ENCODE results near the gene KCNH1. TPM values are rescaled to one million over a fixed set of nuclear protein-coding genes. Genes with fewer than 3 reads are reported as not detected.

Gene KCNH1
- polyA plus RNA-seq, 2 donors, result 0.06 to 0.08 TPM

DNA sequence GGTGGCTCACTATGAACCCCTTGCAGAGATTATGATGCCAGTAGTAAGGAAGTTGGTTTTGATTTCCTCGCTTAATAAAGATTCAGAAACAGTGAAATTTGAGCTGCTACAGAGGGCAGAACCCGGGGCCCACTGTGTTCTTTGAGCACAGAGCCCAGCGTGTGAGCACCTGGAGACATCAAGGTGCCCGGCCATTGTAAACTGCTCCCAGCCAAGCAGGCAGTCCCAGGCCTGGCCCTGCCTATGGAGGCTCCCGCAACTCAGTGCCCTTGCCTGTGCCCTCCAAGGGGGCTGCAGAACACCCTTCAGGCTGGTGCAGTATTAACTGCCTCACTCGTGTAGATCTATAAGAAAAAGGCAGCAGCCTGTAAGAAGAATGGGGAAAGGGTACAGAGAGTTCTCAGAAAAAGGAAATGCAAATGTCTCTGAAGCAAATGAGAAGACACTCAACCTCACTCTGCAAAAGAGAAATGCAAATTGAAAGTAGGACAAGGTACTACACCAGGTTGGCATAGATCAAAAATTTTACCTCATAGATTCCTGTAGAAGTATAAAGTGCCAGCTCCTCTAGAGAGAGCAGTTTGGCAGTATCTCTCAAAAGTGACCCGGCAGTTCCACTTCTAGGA is 481.5 kb downstream of the KCNH1 start:
- no peaks in the 10 kb centered on the region for H3K4me1 ChIP-seq (ENCODE audit: control insufficient read depth in 2 of 2, insufficient read depth in 2 of 2, low read length in 1 of 2)
- no peak overlapping the region for H3K4me3 ChIP-seq (ENCODE audit: low read depth in 1 of 2, low read length in 2 of 2)
- WGBS, 2 donors, result 87 to 93% methylated on average over 7 of the region's 7 CpGs
- no peak overlapping the region for H3K27ac ChIP-seq (ENCODE audit: low read depth in 2 of 2, low read length in 1 of 2)
- H3K36me3 ChIP-seq (ENCODE audit: control insufficient read depth in 2 of 2, insufficient read depth in 2 of 2, low read length in 1 of 2), result no peaks in the 10 kb centered on the region
- H3K9me3 ChIP-seq (ENCODE audit: control insufficient read depth in 2 of 2, insufficient read depth in 1 of 2, low read depth in 1 of 2, low read length in 1 of 2), result peaks cover 0 to 3% of the 10 kb centered on the region in 2 donors
- no peaks in the 10 kb centered on the region for H3K27me3 ChIP-seq (ENCODE audit: control insufficient read depth in 1 of 2, insufficient read depth in 2 of 2, low read length in 2 of 2)

DNA sequence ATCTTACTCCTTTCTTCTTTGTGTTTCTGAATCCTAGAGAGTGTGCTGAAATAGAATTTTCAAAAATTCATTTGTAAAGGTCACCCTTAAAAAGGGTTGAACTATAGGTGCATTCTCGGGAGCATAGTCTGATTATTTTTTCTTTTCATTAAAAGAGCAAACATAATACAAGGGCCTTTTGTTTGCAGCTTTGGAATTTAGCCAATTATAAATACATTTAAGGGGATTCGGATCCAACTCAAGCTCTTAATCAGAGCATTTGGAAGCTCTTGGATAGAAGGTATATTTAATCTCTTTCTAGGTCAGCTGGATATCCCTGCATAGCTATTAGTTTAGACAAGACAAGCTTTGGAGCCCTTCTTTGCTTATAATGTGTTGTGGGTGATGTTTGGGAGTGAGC is 483.5 kb downstream of the KCNH1 start:
- Histone ChIP-seq H3K4me1 (ENCODE audit: control insufficient read depth in 2 of 2, insufficient read depth in 2 of 2, low read length in 1 of 2) (no peaks in the 10 kb centered on the region), H3K9me3 (ENCODE audit: control insufficient read depth in 2 of 2, insufficient read depth in 1 of 2, low read depth in 1 of 2, low read length in 1 of 2) (no peaks in the 10 kb centered on the region), H3K27ac (ENCODE audit: low read depth in 2 of 2, low read length in 1 of 2) (no peak overlapping the region), H3K27me3 (ENCODE audit: control insufficient read depth in 1 of 2, insufficient read depth in 2 of 2, low read length in 2 of 2) (no peaks in the 10 kb centered on the region), H3K36me3 (ENCODE audit: control insufficient read depth in 2 of 2, insufficient read depth in 2 of 2, low read length in 1 of 2) (no peaks in the 10 kb centered on the region), H3K4me3 (ENCODE audit: low read depth in 1 of 2, low read length in 2 of 2) (no peak overlapping the region)
- WGBS, 2 donors, result 47 to 66% methylated on average over 2 of the region's 2 CpGs

DNA sequence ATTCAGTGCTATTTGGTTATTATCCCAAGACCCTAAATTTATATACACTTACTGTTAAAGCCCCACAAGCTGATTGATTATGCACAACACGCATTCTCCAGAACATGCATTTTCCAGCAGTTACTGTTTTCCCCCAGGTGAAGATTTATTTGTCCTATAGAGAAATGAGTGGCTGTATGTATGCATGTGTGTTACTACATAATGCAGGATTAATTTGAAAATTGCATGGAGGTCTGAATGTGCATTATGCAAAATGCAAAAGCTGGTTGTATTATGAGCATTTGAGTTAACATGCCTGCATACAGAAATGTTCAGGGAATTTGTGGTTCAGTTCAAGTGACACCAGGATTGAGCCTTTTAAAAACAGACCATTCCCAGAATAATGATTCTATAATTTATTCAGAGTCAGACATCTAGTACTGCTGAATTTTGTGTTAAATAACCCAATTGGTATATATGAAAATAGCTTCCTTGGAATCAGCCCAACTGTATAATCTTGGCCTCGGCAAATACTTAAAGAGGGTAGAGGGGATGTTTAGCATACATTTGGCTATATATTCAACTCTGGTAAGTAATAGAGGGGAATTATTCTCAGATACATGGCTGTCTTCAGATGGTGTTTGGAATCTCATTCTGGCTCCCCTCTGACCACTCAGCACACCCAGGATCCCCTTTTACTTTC is 485.2 kb downstream of the KCNH1 start:
- Histone ChIP-seq H3K27me3 (ENCODE audit: control insufficient read depth in 1 of 2, insufficient read depth in 2 of 2, low read length in 2 of 2) (no peaks in the 10 kb centered on the region), H3K9me3 (ENCODE audit: control insufficient read depth in 2 of 2, insufficient read depth in 1 of 2, low read depth in 1 of 2, low read length in 1 of 2) (no peaks in the 10 kb centered on the region), H3K4me3 (ENCODE audit: low read depth in 1 of 2, low read length in 2 of 2) (no peak overlapping the region), H3K36me3 (ENCODE audit: control insufficient read depth in 2 of 2, insufficient read depth in 2 of 2, low read length in 1 of 2) (no peaks in the 10 kb centered on the region), H3K27ac (ENCODE audit: low read depth in 2 of 2, low read length in 1 of 2) (no peak overlapping the region), H3K4me1 (ENCODE audit: control insufficient read depth in 2 of 2, insufficient read depth in 2 of 2, low read length in 1 of 2) (no peaks in the 10 kb centered on the region)
- WGBS, 2 donors, result 86 to 91% methylated on average over 2 of the region's 2 CpGs

DNA sequence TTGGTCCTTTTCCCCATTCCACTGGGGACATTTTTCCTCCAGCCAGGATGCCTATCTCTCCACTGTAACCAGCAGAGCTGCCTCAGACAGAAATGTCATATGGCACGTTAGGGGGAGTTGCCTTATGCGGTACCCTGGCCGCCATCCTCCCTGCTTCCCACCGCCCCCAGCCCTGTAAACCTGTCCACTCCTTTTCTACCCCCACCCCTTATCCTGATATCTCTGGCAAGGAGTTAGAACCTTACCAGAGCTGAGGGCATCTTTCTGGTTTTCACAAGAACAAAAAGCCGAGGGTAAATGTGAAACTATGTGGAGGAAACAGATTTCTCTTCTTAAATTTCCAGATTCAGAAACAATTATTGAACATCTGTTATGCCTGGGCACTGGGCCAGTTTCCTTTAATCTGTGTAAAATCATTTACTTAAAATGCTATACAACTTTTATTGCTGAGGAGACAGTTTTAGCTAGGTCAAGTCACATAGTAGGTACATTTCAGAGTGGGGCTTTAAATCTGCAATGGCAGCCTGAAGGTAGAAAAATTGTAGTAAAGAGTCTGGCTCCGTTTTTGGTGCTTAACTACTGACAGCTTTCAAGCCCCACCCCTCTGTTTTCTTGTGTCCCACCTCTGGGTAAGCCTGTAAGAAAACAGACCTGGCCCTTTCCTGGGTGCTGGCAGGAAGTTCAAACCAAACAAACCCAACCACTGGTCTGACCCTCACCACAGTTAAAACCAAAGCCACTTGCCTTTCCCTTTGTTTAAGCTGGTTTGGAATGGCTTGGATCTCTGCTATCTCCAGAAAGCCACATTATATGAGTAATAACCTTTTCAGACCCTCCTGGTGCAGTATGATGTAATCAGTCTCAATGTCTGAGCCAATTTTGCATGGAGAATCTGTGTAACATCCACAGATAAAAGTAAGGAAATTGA is 486.3 kb downstream of the KCNH1 start:
- Histone ChIP-seq H3K9me3 (ENCODE audit: control insufficient read depth in 2 of 2, insufficient read depth in 1 of 2, low read depth in 1 of 2, low read length in 1 of 2) (no peaks in the 10 kb centered on the region), H3K27ac (ENCODE audit: low read depth in 2 of 2, low read length in 1 of 2) (no peak overlapping the region), H3K4me3 (ENCODE audit: low read depth in 1 of 2, low read length in 2 of 2) (no peak overlapping the region), H3K27me3 (ENCODE audit: control insufficient read depth in 1 of 2, insufficient read depth in 2 of 2, low read length in 2 of 2) (no peaks in the 10 kb centered on the region), H3K4me1 (ENCODE audit: control insufficient read depth in 2 of 2, insufficient read depth in 2 of 2, low read length in 1 of 2) (no peaks in the 10 kb centered on the region), H3K36me3 (ENCODE audit: control insufficient read depth in 2 of 2, insufficient read depth in 2 of 2, low read length in 1 of 2) (no peaks in the 10 kb centered on the region)
- WGBS, 2 donors, result 78 to 79% methylated on average over 6 of the region's 6 CpGs

DNA sequence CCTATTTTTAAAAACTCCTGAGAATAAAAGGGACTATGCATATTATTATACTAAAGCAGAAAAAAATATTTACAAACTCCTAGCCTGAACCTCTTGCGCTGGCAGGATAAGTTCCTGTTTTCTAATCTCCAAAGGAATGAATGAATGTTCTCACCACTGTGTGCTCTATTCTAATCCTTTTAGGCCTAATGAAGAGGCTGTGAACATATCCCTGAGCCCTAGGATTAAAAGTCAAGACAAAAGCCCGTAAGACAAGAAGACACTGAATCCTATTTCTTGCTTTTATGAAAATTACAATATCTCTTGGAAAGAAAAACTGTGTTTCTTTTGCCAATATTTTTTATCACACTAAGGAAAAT is 487.7 kb downstream of the KCNH1 start:
- Histone ChIP-seq H3K36me3 (ENCODE audit: control insufficient read depth in 2 of 2, insufficient read depth in 2 of 2, low read length in 1 of 2) (no peaks in the 10 kb centered on the region), H3K9me3 (ENCODE audit: control insufficient read depth in 2 of 2, insufficient read depth in 1 of 2, low read depth in 1 of 2, low read length in 1 of 2) (no peaks in the 10 kb centered on the region), H3K4me1 (ENCODE audit: control insufficient read depth in 2 of 2, insufficient read depth in 2 of 2, low read length in 1 of 2) (no peaks in the 10 kb centered on the region), H3K27me3 (ENCODE audit: control insufficient read depth in 1 of 2, insufficient read depth in 2 of 2, low read length in 2 of 2) (no peaks in the 10 kb centered on the region), H3K27ac (ENCODE audit: low read depth in 2 of 2, low read length in 1 of 2) (no peak overlapping the region), H3K4me3 (ENCODE audit: low read depth in 1 of 2, low read length in 2 of 2) (no peak overlapping the region)
- WGBS, 2 donors, result 72 to 76% methylated on average over 2 of the region's 2 CpGs

DNA sequence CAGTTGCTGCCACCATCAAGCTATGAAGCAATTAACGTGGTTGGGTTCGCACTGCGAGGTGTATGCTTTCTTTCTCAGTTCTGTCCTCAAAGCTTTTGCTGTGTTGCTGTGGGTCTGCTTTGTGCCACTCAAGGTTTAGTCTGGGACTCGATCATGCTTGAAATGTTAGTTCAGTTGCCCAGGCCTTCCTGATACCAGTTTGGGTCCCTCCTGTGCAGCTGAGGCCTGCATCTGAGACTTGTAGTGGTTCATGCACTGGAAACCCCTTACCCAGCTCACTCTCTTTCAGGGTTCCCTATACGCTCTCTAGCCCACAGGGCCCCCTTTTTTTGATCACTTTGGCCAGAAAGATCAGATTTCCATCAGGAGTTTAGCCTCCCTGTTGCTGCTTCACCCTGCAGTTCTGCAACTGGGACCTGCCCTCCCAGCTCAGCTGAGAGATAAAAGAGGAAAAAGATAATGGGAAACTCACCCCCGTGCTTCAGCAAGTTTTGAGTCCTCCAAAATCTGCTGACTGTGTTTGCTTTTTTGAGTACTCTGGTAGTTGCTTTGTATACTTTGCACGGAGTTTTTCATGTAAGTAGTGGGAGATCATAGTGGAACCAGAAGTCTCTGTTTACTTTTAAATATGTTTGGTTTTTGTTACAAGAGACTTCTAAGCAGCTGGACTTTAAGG is 488.2 kb downstream of the KCNH1 start:
- Histone ChIP-seq H3K27me3 (ENCODE audit: control insufficient read depth in 1 of 2, insufficient read depth in 2 of 2, low read length in 2 of 2) (no peaks in the 10 kb centered on the region), H3K9me3 (ENCODE audit: control insufficient read depth in 2 of 2, insufficient read depth in 1 of 2, low read depth in 1 of 2, low read length in 1 of 2) (no peaks in the 10 kb centered on the region), H3K27ac (ENCODE audit: low read depth in 2 of 2, low read length in 1 of 2) (no peak overlapping the region), H3K4me3 (ENCODE audit: low read depth in 1 of 2, low read length in 2 of 2) (no peak overlapping the region), H3K4me1 (ENCODE audit: control insufficient read depth in 2 of 2, insufficient read depth in 2 of 2, low read length in 1 of 2) (no peaks in the 10 kb centered on the region), H3K36me3 (ENCODE audit: control insufficient read depth in 2 of 2, insufficient read depth in 2 of 2, low read length in 1 of 2) (no peaks in the 10 kb centered on the region)
- 81 to 83% methylated on average over 7 of the region's 7 CpGs for WGBS, 2 donors

DNA sequence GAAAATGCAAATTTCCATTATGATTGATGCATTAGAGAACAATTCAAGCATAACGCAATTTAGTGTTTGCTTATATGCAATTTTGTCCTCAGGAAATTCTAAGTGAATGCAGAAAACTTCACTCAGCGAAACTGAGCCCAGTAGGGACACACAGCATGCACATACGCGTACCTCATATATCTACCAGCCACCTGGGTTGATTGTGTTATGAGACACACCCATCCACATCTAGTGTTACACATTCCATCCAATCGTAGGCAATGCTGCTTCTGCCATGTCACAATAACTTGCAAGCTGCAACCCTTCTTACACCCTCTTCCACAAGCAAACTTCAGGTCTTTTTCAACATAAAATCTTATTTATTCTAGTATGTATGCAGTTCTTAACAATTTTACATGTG is 492.4 kb downstream of the KCNH1 start:
- 58 to 81% methylated on average over 5 of the region's 5 CpGs for WGBS, 2 donors
- no peaks in the 10 kb centered on the region for H3K9me3 ChIP-seq (ENCODE audit: control insufficient read depth in 2 of 2, insufficient read depth in 1 of 2, low read depth in 1 of 2, low read length in 1 of 2)
- no peaks in the 10 kb centered on the region for H3K4me1 ChIP-seq (ENCODE audit: control insufficient read depth in 2 of 2, insufficient read depth in 2 of 2, low read length in 1 of 2)
- H3K27ac ChIP-seq (ENCODE audit: low read depth in 2 of 2, low read length in 1 of 2), result no peak overlapping the region
- H3K4me3 ChIP-seq (ENCODE audit: low read depth in 1 of 2, low read length in 2 of 2), result no peak overlapping the region
- no peaks in the 10 kb centered on the region for H3K27me3 ChIP-seq (ENCODE audit: control insufficient read depth in 1 of 2, insufficient read depth in 2 of 2, low read length in 2 of 2)
- no peaks in the 10 kb centered on the region for H3K36me3 ChIP-seq (ENCODE audit: control insufficient read depth in 2 of 2, insufficient read depth in 2 of 2, low read length in 1 of 2)

DNA sequence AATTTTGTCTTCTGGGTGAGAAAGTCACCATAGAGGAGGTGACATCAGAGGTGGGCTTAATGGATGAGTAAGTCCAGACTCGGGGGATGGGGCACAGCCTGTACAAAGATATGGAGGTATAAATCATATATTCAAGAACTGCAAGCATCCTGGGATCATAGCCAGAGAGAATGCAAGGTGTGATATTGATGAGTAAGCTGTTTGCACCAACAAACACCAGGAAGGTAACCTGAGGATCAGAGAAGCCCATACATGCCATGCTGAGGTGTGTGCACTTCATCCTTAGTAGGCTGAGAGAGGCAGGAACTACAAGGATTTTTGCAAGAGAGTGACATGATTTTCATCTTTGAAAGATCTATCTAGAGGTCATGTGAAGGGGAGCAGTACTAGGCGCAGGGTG is 498.8 kb downstream of the KCNH1 start:
- Histone ChIP-seq H3K36me3 (ENCODE audit: control insufficient read depth in 2 of 2, insufficient read depth in 2 of 2, low read length in 1 of 2) (no peaks in the 10 kb centered on the region), H3K4me1 (ENCODE audit: control insufficient read depth in 2 of 2, insufficient read depth in 2 of 2, low read length in 1 of 2) (no peaks in the 10 kb centered on the region), H3K9me3 (ENCODE audit: control insufficient read depth in 2 of 2, insufficient read depth in 1 of 2, low read depth in 1 of 2, low read length in 1 of 2) (no peaks in the 10 kb centered on the region), H3K27me3 (ENCODE audit: control insufficient read depth in 1 of 2, insufficient read depth in 2 of 2, low read length in 2 of 2) (no peaks in the 10 kb centered on the region), H3K4me3 (ENCODE audit: low read depth in 1 of 2, low read length in 2 of 2) (no peak overlapping the region), H3K27ac (ENCODE audit: low read depth in 2 of 2, low read length in 1 of 2) (no peak overlapping the region)
- 81 to 86% methylated on average over 2 of the region's 2 CpGs for WGBS, 2 donors

DNA sequence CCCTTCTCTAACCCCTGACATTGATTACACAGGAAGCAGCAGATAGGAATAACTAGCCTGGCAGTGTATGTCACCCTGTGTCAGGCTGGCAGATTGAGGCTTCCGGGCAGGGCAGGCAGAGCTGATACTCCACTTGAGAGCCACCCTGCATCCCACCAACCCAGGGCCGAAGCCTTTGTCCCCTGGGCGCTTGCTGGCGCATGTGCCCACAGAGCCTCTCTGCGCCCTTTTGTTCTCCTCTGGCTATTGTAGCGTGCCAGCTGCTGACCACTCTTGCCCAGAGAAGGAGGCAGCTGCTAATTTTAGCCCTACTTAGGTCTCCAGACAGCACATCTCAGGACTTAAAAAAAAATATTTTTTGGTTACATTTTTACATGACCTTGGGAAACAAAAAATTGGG is 500.3 kb downstream of the KCNH1 start:
- H3K4me1 ChIP-seq (ENCODE audit: control insufficient read depth in 2 of 2, insufficient read depth in 2 of 2, low read length in 1 of 2), result no peaks in the 10 kb centered on the region
- no peak overlapping the region for H3K4me3 ChIP-seq (ENCODE audit: low read depth in 1 of 2, low read length in 2 of 2)
- H3K27me3 ChIP-seq (ENCODE audit: control insufficient read depth in 1 of 2, insufficient read depth in 2 of 2, low read length in 2 of 2), result no peaks in the 10 kb centered on the region
- no peaks in the 10 kb centered on the region for H3K9me3 ChIP-seq (ENCODE audit: control insufficient read depth in 2 of 2, insufficient read depth in 1 of 2, low read depth in 1 of 2, low read length in 1 of 2)
- WGBS, 2 donors, result 87 to 95% methylated on average over 6 of the region's 6 CpGs
- no peaks in the 10 kb centered on the region for H3K36me3 ChIP-seq (ENCODE audit: control insufficient read depth in 2 of 2, insufficient read depth in 2 of 2, low read length in 1 of 2)
- no peak overlapping the region for H3K27ac ChIP-seq (ENCODE audit: low read depth in 2 of 2, low read length in 1 of 2)
